Heart left ventricle (tissue), 13 donors: ENCODE data around the gene EWSR1.

ENCODE experiments used
- CTCF ChIP-seq, 12 donors: fragments of 200-600 bp; sonication (generic) in 4 of 12; IDR thresholded peaks; one replicate each; pipeline versions ENCODE4 v1.5.0 to v1.8.0; 2018 to 2022; ENCODE audit warnings: antibody characterized with exemption in 12 of 12, mild to moderate bottlenecking in 5 of 12
- POLR2A ChIP-seq, 2 donors: fragments of 450-650 bp; IDR thresholded peaks; one replicate each; pipeline ENCODE4 v1.6.1; 2017; ENCODE audit warnings: antibody characterized with exemption in 2 of 2, mild to moderate bottlenecking in 2 of 2, moderate library complexity in 2 of 2
- donor health status: ischemic (EF 13 %, LVEDD 7.1; RV severe dilation, severe dysfunction).
- donor health status: DM: no; HTN: yes; CAD: no.
- donor health status: DM: no; HTN: no; CAD: no.
- donor health status: ischemic (EF 25% LVEDD 6.9; RV normal size, moderate dysfunction).
- donor health status: ischemic (EF 25% LVEDD 5.7; RV mildly dilated, moderate dysfunction).
- donor health status: ischemic (EF 35%, LVEDD 5.7; RV mildly dilated, moderate dysfunction).
- donor health status: nonischemic (EF 11% LVEDD 7.7; RV severe dilation, severe dysfunction).
- donor health status: DM: yes; HTN: yes; CAD: no.
- donor health status: PGD.
- donor health status: ischemic (EF 29% LVEDD 5.4; RV normal size, mild dysfunction).
- donor health status: nonischemic (EF 23%, LVEDD 6.1; RV moderate dilation, normal function).

GRCh38 chr22:29257751-29258181, 10.3 kb upstream of the EWSR1 start:
- TF ChIP-seq POLR2A (IDR thresholded peaks at IDR 0.05) (no peak), CTCF (IDR thresholded peaks at IDR 0.05) (no peak)
